AG20443 (cell line): Measurements from ENCODE around the gene CEMIP.

Experiments
- DNase-seq: peaks from one replicate; pipeline ENCODE4 v3.0.0; 2012; ENCODE audit warnings: low spot score, mixed read lengths

The CEMIP gene

DNA sequence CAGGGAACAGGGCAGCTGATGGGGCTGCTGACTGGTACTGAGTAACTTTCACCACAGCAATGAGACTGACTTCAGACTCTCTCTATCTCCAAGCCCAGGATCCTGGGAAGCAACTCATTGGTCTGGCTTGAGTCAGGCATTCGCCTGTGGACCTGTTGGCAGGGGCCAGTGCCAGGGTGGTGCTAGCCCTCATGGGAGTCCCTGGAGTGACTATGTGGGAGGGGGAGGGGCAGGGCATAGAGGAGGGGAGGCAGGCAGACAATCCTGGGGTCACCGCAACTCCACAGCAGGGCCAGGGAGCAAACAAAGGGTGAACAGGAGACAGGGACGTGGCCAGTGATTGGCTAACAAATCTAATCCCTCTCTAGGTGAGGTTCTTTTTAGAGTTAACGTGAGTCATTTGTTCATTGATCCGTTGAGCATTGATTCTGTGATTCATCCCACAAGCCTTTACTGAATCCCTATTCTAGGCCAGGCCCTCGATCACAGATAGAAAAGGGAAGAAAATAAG, 71.8 kb downstream of the CEMIP start:
- no peak for DNase-seq

DNA sequence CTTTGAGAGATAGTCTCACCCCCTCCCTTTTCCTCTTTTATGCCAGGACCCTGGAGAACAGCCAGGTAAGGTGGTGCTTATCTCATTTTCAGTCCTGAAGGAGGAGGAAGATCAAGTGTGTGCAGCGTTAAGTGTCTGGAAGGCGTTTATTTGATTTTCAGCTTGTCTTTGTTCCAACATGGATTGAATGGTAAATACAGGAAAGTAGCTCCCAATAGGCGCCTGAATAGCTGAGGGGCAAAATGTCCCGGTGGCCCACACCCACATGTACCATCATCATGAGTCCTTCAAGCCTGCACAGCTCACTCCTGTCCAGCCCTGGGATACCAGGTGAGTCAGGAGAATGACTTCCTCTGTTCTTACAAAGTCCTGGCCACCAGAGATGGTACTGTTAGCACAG, 73.5 kb downstream of the CEMIP start:
- DNase-seq: no peak

DNA sequence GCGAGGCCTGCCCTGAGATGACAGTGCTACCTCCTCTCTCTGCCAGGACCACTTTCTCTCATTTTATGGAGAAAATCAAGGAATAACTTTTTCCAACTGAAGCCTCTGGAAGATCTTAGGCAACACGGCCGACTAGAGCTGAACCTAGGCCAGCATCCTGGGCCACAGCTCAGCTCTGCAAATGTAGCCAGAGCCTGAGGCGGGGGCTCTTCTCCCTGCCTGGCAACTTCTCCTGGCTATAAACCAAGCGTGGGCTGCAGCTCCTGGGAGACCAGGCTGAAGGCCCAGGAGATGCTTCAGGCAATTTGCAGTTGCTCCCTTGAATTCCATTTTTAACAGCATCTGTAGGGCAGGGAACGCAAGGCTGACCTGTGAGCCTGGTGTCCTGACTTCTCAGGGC, 74.9 kb downstream of the CEMIP start:
- DNase-seq: no peak

DNA sequence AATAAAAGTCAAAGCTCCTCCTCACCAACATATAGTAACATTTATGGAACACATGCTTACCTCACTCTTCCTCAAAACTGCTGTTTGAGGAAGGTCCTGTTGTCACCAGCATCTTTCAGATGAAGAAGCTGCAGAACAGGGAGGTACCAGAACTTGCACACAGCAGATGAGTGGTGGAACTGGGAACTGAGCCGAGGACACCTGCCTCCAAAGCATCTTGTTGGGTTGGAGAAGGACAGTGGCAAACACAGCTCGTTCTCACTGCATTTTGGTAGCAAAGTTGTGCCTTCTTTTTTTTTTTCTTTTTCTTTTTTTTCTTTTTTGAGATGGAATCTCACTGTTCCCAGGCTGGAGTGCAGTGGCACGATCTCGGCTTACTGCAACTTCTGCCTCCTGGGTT, 76.0 kb downstream of the CEMIP start:
- no peak for DNase-seq

DNA sequence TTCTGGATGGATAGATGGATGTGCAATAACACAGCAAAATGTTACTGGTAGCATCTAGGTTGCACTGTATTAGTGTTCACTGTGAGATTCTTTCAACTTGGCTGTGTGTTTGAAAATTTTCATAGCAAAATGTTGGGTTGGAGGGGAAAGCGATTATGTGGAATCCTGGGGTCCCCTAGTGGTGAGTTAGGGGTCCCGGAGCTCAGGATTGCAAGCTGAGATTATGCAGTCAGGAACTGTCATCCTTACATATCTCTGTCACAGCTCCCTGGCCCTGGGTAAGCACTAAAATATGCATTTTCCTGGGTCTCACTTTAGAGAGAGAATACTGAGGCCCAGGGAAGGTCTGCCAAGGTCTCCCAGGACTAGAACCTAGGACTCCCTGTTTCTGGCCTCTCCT, 77.2 kb downstream of the CEMIP start:
- DNase-seq: no peak

DNA sequence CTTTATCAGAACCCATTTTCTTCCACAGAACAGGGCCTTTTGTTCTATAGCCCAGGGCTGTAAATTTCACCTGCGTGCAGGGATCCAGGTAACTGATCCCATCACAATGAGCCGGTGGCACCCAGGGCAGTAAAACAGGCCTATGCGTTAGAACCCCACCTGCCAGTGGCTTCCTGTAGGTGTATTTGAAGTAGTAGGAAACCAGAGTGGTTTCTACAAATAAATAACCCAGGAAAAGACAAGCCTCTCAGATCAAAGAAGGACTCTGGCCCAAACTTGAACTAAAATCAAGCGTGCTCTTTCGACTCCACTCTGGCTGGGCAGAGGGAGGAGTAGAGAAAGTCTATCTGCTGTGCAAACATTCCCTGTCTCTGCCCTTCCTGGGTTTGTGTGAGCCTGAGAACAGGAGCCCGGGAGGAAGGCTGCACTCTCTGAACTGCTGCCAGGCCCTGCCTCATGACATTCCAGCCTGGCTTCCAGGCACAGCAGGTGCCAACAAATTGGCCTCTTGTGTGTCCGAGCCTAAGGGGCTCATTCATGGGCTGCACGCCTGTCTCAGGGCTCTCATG, 77.7 kb downstream of the CEMIP start:
- DNase-seq: peak; percentile 60

DNA sequence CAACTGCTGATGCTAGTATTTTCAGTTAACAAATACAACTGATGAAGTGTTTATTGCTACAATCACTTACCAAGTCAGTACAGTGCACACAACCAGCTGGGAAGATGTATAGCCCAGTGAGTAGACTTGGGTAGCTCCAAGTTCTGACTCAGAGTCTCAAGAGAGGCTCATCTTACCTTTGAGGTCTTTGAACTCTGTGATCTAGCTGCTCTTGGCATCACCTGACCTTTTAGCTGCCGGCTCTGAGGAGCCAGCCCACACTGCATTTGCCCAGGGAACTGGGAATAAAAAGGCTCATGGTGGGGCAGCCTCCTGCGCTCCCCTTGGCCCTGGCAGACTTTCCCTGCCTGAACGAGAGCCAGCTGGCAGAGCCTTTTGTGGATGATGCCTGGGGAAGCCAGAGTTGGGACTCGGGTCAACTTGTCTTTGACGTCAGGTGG, 82.6 kb downstream of the CEMIP start:
- DNase-seq: no peak

DNA sequence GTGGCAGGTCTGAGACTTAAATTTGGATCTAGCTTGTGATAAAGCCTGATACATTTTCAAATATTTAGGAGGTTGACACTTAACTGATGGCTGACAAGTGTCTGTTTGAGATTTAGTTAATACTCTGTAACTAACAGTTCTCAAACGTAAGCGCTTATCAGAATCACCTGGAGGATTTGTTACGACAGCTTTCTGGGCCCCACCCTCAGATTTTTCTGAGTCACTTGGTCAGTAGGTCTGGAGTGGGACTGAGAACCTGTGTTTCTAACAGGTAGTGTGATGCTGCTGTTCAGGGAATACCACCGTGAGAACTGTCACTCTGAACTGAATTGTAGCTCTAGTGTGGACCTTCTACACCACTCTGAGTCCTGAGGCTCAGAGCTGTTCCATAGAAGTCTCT, 85.5 kb downstream of the CEMIP start:
- no peak for DNase-seq

DNA sequence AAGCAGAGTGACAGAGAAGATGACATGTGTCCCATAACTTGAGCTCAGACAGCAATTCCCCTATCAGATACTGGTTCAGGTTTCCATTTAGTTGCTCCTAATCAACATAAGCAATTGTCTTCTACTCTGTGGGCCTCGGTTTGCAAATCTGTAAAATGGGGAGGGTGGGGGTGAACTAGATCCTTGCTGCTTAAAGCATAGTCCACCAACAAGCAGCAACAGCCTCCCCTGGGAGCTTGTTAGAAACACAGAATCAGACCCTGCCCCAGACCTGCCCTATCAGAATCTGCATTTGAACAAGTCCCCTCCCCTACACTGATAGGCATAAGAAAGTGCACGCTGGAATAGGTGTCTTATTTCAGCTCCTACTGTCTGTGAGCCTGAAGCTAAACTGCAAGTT, 87.8 kb downstream of the CEMIP start:
- no peak for DNase-seq

DNA sequence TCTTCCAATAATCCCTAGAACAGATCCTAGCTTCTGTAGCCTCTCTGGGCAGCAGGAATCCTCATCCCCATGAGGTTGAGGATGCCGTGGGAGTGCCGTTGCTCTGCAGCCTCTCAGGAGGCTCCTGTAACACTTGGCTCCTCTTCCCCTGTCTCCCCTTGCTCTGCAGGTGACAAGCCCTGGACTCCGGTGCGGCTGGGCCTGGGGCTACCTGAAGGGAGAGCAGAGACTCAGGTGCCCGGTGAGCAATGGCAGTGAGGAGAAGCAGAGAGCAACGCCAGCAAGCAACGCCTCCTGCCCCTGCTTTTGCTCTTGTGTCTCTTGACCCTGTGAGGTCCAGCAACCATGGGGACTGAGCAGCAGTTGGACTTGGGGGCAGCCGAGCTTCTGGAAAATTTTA, 91.2 kb downstream of the CEMIP start:
- DNase-seq: no peak

DNA sequence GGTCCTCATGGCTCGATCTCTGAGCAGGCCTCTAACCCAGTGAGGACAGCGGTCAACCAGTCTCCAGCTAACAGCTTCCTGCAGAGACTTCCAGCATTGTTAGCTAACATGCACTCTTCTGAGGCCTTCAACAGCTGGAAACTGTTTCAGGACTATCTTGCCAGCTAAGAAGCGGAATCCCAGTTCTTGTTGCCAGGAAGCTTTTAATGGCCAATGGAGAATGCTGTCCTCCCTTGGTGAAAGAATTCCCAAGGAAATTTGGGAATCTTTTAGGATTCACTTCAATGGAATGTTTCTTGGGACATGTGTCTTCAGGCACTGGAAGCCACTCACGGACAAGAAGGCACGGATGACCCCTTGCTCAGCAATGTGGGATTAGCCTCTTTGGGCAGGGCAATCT, 91.7 kb downstream of the CEMIP start:
- peak; percentile 67 for DNase-seq

DNA sequence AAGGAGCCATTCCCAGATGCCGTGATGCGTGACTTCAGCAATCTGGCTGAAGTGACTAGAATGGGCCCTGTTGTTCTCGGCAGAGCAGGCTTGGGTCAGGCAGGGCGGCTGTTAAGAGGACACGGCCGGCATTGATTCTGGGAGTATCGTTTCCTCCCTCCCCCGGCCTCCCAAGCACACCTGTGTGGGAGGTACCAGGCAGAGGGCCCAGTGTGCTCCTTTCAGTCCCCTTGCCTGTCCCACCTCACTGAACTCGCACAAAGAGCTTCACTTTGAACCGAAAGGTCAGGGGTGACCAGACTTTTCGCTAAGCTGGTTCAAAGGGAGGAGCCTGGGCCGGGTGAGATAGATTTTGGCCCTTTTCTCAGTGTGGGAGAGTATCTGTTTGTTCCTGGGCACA, 92.7 kb downstream of the CEMIP start:
- DNase-seq: no peak

DNA sequence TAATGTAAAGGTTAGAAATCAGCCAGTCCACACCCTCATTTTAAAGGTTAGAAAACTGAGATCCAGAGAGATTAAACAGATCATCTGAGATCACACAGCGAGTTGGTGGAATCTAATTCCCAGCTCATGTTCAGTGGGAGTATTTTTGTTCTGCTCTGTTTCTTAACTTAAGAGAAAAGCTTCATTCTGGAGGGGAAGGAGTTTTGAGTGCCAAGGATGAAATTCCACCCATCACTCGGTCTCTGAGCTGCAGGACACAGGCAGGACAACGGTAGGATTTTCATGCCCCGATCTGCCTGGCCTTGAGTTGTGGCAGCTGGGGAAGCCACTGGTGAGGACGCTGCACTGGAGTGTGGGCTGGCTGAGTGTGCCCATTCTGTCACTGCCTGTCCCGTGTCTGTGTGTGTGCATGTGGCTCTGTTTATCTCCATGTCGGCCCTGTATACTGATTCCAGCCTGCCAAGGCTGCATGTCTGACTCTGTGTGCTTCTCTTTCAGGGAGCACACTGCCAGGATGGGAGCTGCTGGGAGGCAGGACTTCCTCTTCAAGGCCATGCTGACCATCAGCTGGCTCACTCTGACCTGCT, 94.3 kb downstream of the CEMIP start:
- no peak for DNase-seq

DNA sequence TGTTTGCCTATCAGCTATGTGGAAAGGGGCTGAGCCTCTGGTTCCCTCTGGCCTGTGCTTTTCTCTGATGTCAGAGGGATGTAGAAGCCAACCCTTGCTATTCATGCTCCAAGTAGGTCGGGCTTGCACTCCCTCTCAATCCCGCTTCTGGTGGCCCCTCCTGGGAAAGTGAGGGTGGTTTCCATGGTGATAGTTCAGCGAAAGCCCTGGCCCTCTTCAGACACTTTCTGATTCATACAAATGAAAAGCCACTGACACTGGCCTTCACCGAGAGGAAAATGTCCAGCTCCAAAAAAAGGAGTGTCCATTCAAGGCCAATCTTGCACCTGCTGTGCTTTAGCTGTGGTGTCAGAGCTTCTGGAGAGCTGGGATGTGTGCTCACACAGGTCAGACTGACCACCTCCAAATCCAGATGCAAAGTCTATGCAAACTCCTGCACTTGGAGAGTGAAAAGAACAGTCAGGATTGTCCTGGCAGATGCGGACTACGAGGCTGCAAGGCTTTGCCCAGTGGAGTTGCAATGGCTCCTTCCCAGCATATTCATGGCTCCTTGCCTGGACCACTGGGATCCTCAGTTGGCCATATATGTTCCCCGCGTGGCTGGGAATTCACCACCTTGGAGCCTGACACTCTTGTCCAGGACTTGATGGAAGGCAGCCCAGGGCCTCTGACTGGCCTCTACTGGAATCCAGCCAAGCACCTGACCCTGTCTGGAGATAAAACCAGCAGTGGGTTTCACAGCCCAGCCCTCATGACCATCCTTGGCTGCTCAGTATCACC, 96.6 kb downstream of the CEMIP start:
- DNase-seq: no peak

DNA sequence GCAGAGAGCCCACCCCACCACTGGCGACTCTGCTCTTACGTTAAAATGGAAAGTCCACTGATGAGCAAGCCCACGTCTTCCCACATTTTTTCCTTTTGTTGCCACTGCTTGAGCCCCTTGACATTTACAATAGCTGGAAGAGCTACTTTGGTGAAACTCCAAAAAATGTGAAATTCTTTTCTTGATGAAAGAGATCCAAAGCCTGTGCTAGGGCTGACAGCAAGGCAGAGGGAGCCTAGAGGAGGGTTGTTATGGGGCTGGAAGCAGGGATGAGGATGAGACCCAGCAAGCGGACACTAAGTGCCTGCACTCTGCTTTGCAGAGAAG, 97.1 kb downstream of the CEMIP start:
- no peak for DNase-seq

DNA sequence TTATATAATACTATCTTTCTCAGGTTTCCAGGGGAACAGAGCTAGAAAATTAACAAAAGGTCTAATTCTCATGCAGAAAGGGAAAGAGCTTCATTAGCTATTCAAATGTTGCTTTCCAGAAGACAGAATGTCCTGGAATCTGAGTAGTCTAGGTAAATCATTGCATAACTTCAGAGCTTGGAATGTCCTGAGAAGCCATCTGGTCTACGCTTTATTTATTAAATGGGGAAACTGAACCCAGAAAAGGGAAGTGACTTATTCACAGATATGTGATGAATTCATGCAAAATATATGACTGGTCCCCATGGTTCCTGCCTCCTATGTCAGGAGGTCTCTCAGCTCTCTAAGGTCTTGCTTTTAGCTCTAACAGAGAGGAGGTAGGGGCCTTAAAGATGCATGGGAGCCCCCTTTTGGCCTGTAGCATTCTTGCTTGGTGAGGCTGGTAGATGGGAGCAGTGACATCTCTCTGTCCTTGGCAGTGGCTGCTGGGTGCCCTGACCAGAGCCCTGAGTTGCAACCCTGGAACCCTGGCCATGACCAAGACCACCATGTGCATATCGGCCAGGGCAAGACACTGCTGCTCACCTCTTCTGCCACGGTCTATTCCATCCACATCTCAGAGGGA, 99.2 kb downstream of the CEMIP start:
- no peak for DNase-seq

DNA sequence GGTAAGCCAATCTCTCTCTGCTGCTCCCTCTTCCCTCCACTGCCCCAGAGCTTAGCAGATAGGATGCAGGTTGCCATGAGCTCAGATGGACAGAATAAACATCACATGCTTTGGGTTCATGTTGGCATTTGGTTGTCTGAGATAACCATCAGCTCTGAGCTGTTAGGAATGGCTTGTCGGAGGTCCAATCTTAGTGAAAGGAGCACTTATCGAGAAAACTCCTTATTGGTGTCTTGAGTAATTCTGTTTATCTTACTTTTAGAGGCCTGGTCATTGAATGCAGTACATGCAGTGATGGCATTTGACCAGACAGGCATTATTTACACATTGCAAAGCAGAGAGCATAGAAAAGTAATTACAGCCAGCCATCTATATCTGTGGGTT, 99.7 kb downstream of the CEMIP start:
- no peak for DNase-seq

DNA sequence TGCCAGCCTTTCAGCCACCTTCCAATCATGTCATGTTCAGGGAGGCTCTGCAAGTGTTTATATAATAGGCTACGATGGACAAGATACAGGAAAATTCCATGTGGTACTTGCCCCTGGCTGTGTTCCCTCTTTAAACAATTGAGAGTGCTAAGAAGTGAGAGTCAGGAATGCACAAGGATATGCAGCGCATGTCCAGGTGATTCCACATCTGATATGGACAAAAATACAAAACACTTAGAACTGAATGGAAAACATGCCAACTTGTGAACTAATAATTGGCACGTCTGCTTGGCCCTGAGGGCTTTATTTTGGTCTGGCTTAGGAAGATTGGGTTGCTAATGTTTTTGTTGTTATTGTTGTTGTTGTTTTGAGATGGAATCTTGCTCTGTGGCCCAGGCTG, 100.9 kb downstream of the CEMIP start:
- no peak for DNase-seq

DNA sequence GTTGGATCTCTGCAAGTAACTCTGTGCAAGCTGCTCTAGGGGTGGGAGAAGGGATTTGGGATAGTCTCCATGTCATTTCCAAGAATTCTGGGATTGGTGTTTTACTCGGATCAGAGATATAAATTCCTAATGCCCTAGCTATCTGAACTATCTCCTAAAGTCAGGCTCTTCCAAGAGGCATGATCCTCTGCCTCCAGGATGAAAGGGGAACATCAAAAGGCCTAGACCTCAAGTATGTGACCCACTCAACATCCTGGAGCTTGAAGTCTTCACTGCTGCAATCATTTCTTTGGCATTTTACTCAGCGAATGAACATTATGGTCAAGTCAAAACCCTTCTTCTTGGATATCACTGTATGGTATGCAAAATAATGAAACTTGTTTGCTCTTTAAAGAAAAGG, 104.5 kb downstream of the CEMIP start:
- DNase-seq: no peak

DNA sequence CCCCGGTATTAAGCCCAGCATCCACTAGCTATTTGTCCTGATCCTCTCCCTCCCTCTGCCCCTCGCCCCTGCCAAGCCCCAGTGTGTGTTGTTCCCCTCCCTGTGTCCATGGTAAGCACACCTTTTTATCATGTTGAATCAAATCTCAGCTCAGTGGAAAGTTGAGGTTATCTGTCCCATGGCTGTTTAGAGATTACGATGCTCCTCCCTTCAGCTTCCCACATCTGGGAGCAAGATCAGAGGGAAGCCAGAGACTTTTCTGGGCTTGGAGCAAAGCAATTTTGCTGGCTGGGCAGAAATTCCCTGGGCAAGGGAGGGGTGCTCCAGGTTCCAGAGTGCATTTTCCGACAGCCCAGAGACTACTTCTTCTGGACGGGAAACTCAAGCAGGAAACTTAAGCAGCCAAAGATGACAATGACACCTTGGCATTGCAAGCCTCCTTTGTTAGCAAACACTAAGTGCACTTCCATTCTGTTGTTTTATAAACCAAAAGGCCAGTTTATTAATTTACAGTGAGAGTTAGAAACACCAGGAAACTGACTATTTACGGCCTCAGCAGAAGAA, 105.9 kb downstream of the CEMIP start:
- DNase-seq: no peak

DNA sequence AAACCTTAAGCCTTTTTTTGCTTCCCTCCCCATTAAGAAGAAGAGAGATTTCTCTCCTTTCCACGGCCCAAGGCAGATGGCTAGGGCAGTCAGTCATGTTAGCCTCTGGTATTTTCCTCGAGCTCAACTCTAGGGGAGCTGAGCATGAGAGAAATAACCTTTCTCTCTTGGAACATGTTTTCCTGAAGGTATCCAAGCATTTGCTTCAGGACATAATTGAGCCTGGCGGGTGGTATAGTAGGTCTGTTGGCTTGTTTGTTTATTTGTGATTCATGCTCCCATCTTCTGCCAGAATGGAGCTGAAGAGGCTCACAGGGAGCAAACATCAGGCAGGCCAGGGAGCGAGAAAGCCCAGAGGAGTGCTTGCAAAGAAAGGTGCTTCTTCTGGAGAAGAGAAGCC, 108.0 kb downstream of the CEMIP start:
- DNase-seq: no peak

DNA sequence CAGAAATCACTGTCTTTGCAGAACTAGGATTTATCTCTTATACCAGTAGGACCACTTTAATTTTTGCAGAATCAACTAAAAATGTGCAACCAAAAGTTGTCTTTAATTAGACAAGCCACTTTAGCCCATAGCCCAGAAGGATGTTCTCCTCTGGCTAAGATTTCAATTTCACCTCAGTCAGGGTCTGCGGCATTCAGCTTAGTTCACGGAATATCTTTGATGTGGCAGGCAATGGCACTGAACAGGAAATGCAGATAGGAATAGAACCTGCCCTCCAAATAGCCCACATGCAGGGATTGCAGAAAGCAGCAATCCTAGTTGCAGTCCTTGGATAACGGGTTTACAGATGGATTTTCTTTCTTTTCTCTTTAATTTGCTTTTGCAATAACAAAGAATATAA, 109.7 kb downstream of the CEMIP start:
- DNase-seq: no peak
